HG03175 (cell line): ENCODE data around the gene PPP1CA.

ENCODE experiments used
- ATAC-seq: cut with Tn5 transposase; IDR thresholded peaks from one replicate; pipeline ENCODE4 v1.9.1; 2021; ENCODE audit warnings: mild to moderate bottlenecking, moderate library complexity; ENCODE audit not compliant: unreplicated experiment

Gene PPP1CA

GRCh38 chr11:67418476-67419281, 17.0 kb upstream of the PPP1CA start:
- no peak for ATAC-seq

- ATAC-seq: no peak
Measured at GRCh38 chr11:67417425-67417824, 15.8 kb upstream of the PPP1CA start.

- ATAC-seq: no peak
Measured at GRCh38 chr11:67416416-67417335, 15.0 kb upstream of the PPP1CA start.

GRCh38 chr11:67415501-67416304, 14.0 kb upstream of the PPP1CA start, which contains the start of gene CARNS1:
CARNS1 (plus strand) TSS chr11:67415678; CDS start chr11:67416200, 522 bp downstream.
- ATAC-seq: no peak

- no peak for ATAC-seq
Measured at GRCh38 chr11:67413266-67413849, 11.7 kb upstream of the PPP1CA start.

GRCh38 chr11:67412495-67413179, 11.0 kb upstream of the PPP1CA start:
- no peak for ATAC-seq

GRCh38 chr11:67411785-67412152, 10.1 kb upstream of the PPP1CA start:
- ATAC-seq: no peak

GRCh38 chr11:67410984-67411784, 9.5 kb upstream of the PPP1CA start:
- no peak for ATAC-seq

GRCh38 chr11:67410369-67410831, 8.7 kb upstream of the PPP1CA start:
- no peak for ATAC-seq

- no peak for ATAC-seq
Measured at GRCh38 chr11:67409781-67410368, 8.2 kb upstream of the PPP1CA start.

GRCh38 chr11:67409261-67409666, 7.6 kb upstream of the PPP1CA start:
- peak; percentile 56 for ATAC-seq

GRCh38 chr11:67408437-67409200, 7.0 kb upstream of the PPP1CA start:
- no peak for ATAC-seq

GRCh38 chr11:67407688-67408163, 6.1 kb upstream of the PPP1CA start:
- ATAC-seq: no peak

- ATAC-seq: no peak
Measured at GRCh38 chr11:67406969-67407687, 5.5 kb upstream of the PPP1CA start.

GRCh38 chr11:67406420-67406968, 4.8 kb upstream of the PPP1CA start:
- no peak for ATAC-seq

- ATAC-seq: no peak
Measured at GRCh38 chr11:67405688-67406339, 4.2 kb upstream of the PPP1CA start.
